ENCODE data around the gene LRRC28. TPM values are rescaled to one million over a fixed set of nuclear protein-coding genes. Genes with fewer than 3 reads are reported as not detected.

LRRC28 gene
- total and polyA plus RNA-seq, 9 of the 15 experiments (the other 6 are each of a cell fraction or from before 2014, with no cell fraction given) = 5.5 to 17.4 (median 7.9) TPM

DNA sequence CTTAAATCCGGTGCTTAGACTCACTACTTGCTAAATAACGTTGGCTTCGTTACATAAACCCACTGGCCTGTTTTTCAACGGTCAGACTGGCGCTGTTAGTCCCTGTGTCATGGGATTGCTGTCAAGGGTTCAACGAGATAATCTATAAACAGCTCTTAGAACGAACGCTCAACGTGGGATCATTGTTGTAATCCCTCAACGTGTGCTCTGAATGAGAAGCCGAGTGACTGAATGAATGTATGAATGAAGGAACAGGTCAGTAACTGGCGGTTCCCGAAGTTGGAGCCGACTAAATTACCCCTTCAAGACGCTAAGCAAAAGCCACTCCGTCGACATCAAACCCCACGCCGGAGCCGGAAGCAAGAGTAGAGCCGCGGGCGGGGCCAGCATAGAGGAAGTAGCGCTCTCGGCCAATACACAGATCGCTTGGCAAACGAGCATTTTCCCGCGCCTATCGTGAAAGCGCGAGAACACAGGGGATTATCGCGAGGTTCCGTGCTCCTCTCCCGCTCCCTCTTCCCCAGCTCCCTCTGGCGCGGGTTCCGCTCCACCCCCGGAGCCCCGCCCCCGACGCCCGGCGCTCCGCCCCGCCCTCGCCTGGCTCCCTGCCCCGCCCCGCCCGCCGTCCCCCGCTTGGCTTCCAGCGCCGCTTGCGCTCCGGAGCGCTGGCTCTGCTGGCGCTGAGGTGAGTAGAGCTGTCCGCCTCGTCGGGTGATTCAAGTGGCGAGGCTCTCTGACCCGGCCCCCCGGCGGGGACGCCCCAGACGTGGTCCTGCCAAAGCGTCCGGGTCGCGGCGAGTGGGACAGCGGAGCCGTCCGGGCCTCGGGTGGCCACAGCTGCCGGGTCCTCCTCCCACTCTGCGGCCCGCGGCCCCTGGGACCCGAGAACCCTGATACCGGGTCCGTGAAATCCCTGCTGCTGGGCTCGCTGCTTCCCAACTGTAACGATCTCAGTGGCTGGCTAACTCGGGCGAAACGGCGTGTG lies at the start of gene LRRC28 (continued):
- TF ChIP-seq, protein P1, sequence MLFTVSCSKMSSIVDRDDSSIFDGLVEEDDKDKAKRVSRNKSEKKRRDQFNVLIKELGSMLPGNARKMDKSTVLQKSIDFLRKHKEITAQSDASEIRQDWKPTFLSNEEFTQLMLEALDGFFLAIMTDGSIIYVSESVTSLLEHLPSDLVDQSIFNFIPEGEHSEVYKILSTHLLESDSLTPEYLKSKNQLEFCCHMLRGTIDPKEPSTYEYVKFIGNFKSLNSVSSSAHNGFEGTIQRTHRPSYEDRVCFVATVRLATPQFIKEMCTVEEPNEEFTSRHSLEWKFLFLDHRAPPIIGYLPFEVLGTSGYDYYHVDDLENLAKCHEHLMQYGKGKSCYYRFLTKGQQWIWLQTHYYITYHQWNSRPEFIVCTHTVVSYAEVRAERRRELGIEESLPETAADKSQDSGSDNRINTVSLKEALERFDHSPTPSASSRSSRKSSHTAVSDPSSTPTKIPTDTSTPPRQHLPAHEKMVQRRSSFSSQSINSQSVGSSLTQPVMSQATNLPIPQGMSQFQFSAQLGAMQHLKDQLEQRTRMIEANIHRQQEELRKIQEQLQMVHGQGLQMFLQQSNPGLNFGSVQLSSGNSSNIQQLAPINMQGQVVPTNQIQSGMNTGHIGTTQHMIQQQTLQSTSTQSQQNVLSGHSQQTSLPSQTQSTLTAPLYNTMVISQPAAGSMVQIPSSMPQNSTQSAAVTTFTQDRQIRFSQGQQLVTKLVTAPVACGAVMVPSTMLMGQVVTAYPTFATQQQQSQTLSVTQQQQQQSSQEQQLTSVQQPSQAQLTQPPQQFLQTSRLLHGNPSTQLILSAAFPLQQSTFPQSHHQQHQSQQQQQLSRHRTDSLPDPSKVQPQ (CRISPR knock-in tag; IDR thresholded peaks at IDR 0.05; ENCODE audit: borderline replicate concordance) = no peak
- TF ChIP-seq TEAD4 (IDR thresholded peaks at IDR 0.05; ENCODE audit: low read length) = no peak
- no peak for TF ChIP-seq TEAD4 (CRISPR knock-in tag; IDR thresholded peaks at IDR 0.05; ENCODE audit: borderline replicate concordance)
- no peak for TF ChIP-seq MTA1 (IDR thresholded peaks at IDR 0.05; ENCODE audit: borderline replicate concordance)
- no peak for TF ChIP-seq HEY1 (CRISPR knock-in tag; IDR thresholded peaks at IDR 0.05; ENCODE audit: borderline replicate concordance)
- TF ChIP-seq POLR3A (IDR thresholded peaks at IDR 0.05; ENCODE audit: borderline replicate concordance, extremely low read depth, insufficient read depth, insufficient read length) = no peak
- TF ChIP-seq LCOR (CRISPR knock-in tag; IDR thresholded peaks at IDR 0.05) = no peak
- no peak for TF ChIP-seq RAD21 (CRISPR knock-in tag; conservative IDR thresholded peaks at IDR 0.05 in 1 of 2, IDR thresholded peaks at IDR 0.05 in 1 of 2)
- TF ChIP-seq, protein P2, sequence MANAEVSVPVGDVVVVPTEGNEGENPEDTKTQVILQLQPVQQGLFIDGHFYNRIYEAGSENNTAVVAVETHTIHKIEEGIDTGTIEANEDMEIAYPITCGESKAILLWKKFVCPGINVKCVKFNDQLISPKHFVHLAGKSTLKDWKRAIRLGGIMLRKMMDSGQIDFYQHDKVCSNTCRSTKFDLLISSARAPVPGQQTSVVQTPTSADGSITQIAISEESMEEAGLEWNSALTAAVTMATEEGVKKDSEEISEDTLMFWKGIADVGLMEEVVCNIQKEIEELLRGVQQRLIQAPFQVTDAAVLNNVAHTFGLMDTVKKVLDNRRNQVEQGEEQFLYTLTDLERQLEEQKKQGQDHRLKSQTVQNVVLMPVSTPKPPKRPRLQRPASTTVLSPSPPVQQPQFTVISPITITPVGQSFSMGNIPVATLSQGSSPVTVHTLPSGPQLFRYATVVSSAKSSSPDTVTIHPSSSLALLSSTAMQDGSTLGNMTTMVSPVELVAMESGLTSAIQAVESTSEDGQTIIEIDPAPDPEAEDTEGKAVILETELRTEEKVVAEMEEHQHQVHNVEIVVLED (CRISPR knock-in tag; IDR thresholded peaks at IDR 0.05) = no peak
- TF ChIP-seq, protein P3, sequence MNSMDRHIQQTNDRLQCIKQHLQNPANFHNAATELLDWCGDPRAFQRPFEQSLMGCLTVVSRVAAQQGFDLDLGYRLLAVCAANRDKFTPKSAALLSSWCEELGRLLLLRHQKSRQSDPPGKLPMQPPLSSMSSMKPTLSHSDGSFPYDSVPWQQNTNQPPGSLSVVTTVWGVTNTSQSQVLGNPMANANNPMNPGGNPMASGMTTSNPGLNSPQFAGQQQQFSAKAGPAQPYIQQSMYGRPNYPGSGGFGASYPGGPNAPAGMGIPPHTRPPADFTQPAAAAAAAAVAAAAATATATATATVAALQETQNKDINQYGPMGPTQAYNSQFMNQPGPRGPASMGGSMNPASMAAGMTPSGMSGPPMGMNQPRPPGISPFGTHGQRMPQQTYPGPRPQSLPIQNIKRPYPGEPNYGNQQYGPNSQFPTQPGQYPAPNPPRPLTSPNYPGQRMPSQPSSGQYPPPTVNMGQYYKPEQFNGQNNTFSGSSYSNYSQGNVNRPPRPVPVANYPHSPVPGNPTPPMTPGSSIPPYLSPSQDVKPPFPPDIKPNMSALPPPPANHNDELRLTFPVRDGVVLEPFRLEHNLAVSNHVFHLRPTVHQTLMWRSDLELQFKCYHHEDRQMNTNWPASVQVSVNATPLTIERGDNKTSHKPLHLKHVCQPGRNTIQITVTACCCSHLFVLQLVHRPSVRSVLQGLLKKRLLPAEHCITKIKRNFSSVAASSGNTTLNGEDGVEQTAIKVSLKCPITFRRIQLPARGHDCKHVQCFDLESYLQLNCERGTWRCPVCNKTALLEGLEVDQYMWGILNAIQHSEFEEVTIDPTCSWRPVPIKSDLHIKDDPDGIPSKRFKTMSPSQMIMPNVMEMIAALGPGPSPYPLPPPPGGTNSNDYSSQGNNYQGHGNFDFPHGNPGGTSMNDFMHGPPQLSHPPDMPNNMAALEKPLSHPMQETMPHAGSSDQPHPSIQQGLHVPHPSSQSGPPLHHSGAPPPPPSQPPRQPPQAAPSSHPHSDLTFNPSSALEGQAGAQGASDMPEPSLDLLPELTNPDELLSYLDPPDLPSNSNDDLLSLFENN (IDR thresholded peaks at IDR 0.05; ENCODE audit: low read depth in 2 of 2, low read length in 2 of 2) = no peak
- no peak; the same call in 1 of the 2 replicates for TF ChIP-seq BHLHE40 (IDR thresholded peaks at IDR 0.05; ENCODE audit: low read length)
- peak; percentile 20 for TF ChIP-seq MTA3 (IDR thresholded peaks at IDR 0.05; ENCODE audit: borderline replicate concordance)
- no peak for TF ChIP-seq ZNF146 (CRISPR knock-in tag; IDR thresholded peaks at IDR 0.05; ENCODE audit: unreplicated experiment)
- peak; percentile 62 for TF ChIP-seq NFIC (IDR thresholded peaks at IDR 0.05)
- peak; percentile 75 for TF ChIP-seq NFYB (IDR thresholded peaks at IDR 0.05; ENCODE audit: extremely low read depth, insufficient read length)
- peak; percentile 87 for TF ChIP-seq GABPB1 (CRISPR knock-in tag; IDR thresholded peaks at IDR 0.05)

All from K562 (cell line).